Activated naive CD4-positive, alpha-beta T cell treated with anti-CD3 and anti-CD28 coated beads, Interleukin-2, amount 50 U/mL, for 72 hours (primary cell): Measurements from ENCODE around the gene DPEP3. TPM values are rescaled to one million over a fixed set of nuclear protein-coding genes. Genes with fewer than 3 reads are reported as not detected.
"Not testable (repeated sequence)": the region's sequence is repeated elsewhere in the genome, so short reads cannot be mapped to it uniquely, and the experiment has no call there.

ENCODE experiments used
- ATAC-seq, 2 donors: fragments of 150-1000 bp; cut with Tn5 transposase; 2 replicates each; pipeline ENCODE4 v1.10.0; 2021; ENCODE audit warnings: mild to moderate bottlenecking in 2 of 2, moderate library complexity in 2 of 2
- DNase-seq, 2 donors: peaks; one replicate each; pipeline ENCODE4 v3.0.0; 2021 to 2022; ENCODE audit warnings: low spot score in 2 of 2
- H3K27ac Mint-ChIP-seq, 2 donors: one replicate each; pipeline ENCODE4 v1.8.0; 2022; ENCODE audit warnings: mild to moderate bottlenecking in 2 of 2, mixed read lengths in 2 of 2
- H3K36me3 Mint-ChIP-seq, 2 donors: one replicate each; pipeline ENCODE4 v1.8.0; 2022; ENCODE audit warnings: mixed read lengths in 2 of 2
- H3K9me3 Mint-ChIP-seq, 2 donors: one replicate each; pipeline ENCODE4 v1.8.0; 2022; ENCODE audit warnings: mixed read lengths in 2 of 2
- total RNA-seq, 2 donors: library from RNA; stranded (reverse); gene quantifications; one replicate each; pipeline ENCODE4 v1.2.3, GENCODE V29; 2022

DPEP3 gene
- total RNA-seq, 2 donors from 2014 or later = 0.19 to 0.23 TPM

GRCh38 chr16:67943256-67943618, 37.1 kb downstream of the DPEP3 start:
- Mint-ChIP-seq H3K9me3 (no peaks in the 10 kb centered on the region), H3K36me3 (peaks cover 0 to 13% of the 10 kb centered on the region in 2 donors), H3K27ac (peak overlapping the region in 1 of 2 donors; percentile 29)
- ATAC-seq (no peak), DNase-seq (no peak)

GRCh38 chr16:67942510-67943255, 37.6 kb downstream of the DPEP3 start:
- Mint-ChIP-seq H3K36me3 (peaks cover 0 to 13% of the 10 kb centered on the region in 2 donors), H3K27ac (peak overlapping the region in 1 of 2 donors; percentile 74), H3K9me3 (no peaks in the 10 kb centered on the region)
- no peak for ATAC-seq
- no peak for DNase-seq

GRCh38 chr16:67942200-67942509, 38.1 kb downstream of the DPEP3 start:
- no peaks in the 10 kb centered on the region for H3K9me3 Mint-ChIP-seq
- ATAC-seq = peak; percentile 49 to 59
- H3K36me3 Mint-ChIP-seq = peaks cover under 1 to 16% of the 10 kb centered on the region in 2 donors
- DNase-seq = peak in 1 of 2 donors; percentile 34
- peak overlapping the region; percentile 23 to 74 for H3K27ac Mint-ChIP-seq

GRCh38 chr16:67941469-67942199, 38.7 kb downstream of the DPEP3 start:
- peak overlapping the region; percentile 23 to 74 for H3K27ac Mint-ChIP-seq
- H3K9me3 Mint-ChIP-seq = no peaks in the 10 kb centered on the region
- ATAC-seq = no peak
- H3K36me3 Mint-ChIP-seq = peaks cover 6 to 22% of the 10 kb centered on the region in 2 donors
- DNase-seq = no peak

- DNase-seq (no peak), ATAC-seq (no peak)
- no peaks in the 10 kb centered on the region for H3K9me3 Mint-ChIP-seq
- peak overlapping the region in 1 of 2 donors; percentile 74 for H3K27ac Mint-ChIP-seq
- peaks cover 14 to 32% of the 10 kb centered on the region in 2 donors for H3K36me3 Mint-ChIP-seq
Observed at GRCh38 chr16:67940446-67941089, 39.7 kb downstream of the DPEP3 start.

GRCh38 chr16:67939507-67940445, 40.5 kb downstream of the DPEP3 start:
- peak in 1 of 2 donors; percentile 37 for DNase-seq
- no peaks in the 10 kb centered on the region for H3K9me3 Mint-ChIP-seq
- H3K36me3 Mint-ChIP-seq = peaks cover 22 to 40% of the 10 kb centered on the region in 2 donors
- no peak for ATAC-seq
- H3K27ac Mint-ChIP-seq = peak overlapping the region; percentile 44 to 74

GRCh38 chr16:67937713-67938112, 42.6 kb downstream of the DPEP3 start:
- not testable (repeated sequence) for H3K9me3 Mint-ChIP-seq, DNase-seq, ATAC-seq
- H3K36me3 Mint-ChIP-seq = peaks cover 34 to 48% of the 10 kb centered on the region in 2 donors
- peak overlapping the region; percentile 9 to 95 for H3K27ac Mint-ChIP-seq

- no peaks in the 10 kb centered on the region for H3K9me3 Mint-ChIP-seq
- DNase-seq = peak; percentile 73 to 85
- peaks cover 34 to 48% of the 10 kb centered on the region in 2 donors for H3K36me3 Mint-ChIP-seq
- peak in 1 of 2 donors; percentile 62 for ATAC-seq
- H3K27ac Mint-ChIP-seq = peak overlapping the region; percentile 95 to 99
Observed at GRCh38 chr16:67936880-67937605, 43.3 kb downstream of the DPEP3 start.

- Mint-ChIP-seq H3K27ac (peak within 1 kb of the TSS; percentile 95 to 99), H3K36me3 (peaks cover 34 to 42% of the 10 kb centered on the region in 2 donors), H3K9me3 (no peaks in the 10 kb centered on the region)
- DNase-seq (no peak), ATAC-seq (peak; percentile 1 to 62)
Observed at GRCh38 chr16:67936124-67936879, 44.0 kb downstream of the DPEP3 start, which contains the start of gene PSMB10. Gene PSMB10, minus strand, starts transcription at chr16:67936850. Its CDS starts 101 bp downstream, at chr16:67936749.

- peak; percentile 91 to 96 for DNase-seq
- H3K9me3 Mint-ChIP-seq = no peaks in the 10 kb centered on the region
- H3K36me3 Mint-ChIP-seq = peaks cover 34 to 42% of the 10 kb centered on the region in 2 donors
Observed at GRCh38 chr16:67935402-67936123, 44.7 kb downstream of the DPEP3 start.

GRCh38 chr16:67935101-67935401, 45.2 kb downstream of the DPEP3 start:
- no peak for ATAC-seq
- Mint-ChIP-seq H3K9me3 (no peaks in the 10 kb centered on the region), H3K36me3 (peaks cover 34 to 40% of the 10 kb centered on the region in 2 donors), H3K27ac (peak overlapping the region; percentile 95 to 99)
- no peak for DNase-seq

More at GRCh38 chr16:67935402-67936123, 44.7 kb downstream of the DPEP3 start:
- peak; percentile 93 to 94 for ATAC-seq
- H3K27ac Mint-ChIP-seq = peak overlapping the region; percentile 95 to 99

GRCh38 chr16:67934306-67935100, 45.8 kb downstream of the DPEP3 start:
- Mint-ChIP-seq H3K36me3 (peaks cover 34 to 36% of the 10 kb centered on the region in 2 donors), H3K27ac (peak overlapping the region; percentile 95 to 99), H3K9me3 (no peaks in the 10 kb centered on the region)
- no peak for DNase-seq
- no peak for ATAC-seq

GRCh38 chr16:67933805-67934204, 46.5 kb downstream of the DPEP3 start:
- H3K27ac Mint-ChIP-seq = peak overlapping the region in 1 of 2 donors; percentile 99
- peaks cover 34 to 36% of the 10 kb centered on the region in 2 donors for H3K36me3 Mint-ChIP-seq
- DNase-seq = no peak
- no peaks in the 10 kb centered on the region for H3K9me3 Mint-ChIP-seq
- ATAC-seq = no peak

GRCh38 chr16:67932462-67932840, 47.8 kb downstream of the DPEP3 start:
- DNase-seq = no peak
- Mint-ChIP-seq H3K27ac (peak overlapping the region; percentile 65 to 71), H3K36me3 (peaks cover 34 to 35% of the 10 kb centered on the region in 2 donors), H3K9me3 (no peaks in the 10 kb centered on the region)
- no peak for ATAC-seq
